A673 (cell line): ENCODE data around the gene FILIP1. TPM values are rescaled to one million over a fixed set of nuclear protein-coding genes. Genes with fewer than 3 reads are reported as not detected.

Experiments
- BruUV-seq: library from RNA; stranded (reverse); fragments of 400-500 nt; replicated peaks from 2 replicates; lab custom pipeline; 2021; lab: Mats Ljungman, UMichigan
- CTCF ChIA-PET: fragments of 300-600 bp; sonication (Branson Sonifier 250); formaldehyde crosslinking; loops from one replicate; lab custom pipeline; 2022; ENCODE audit warnings: antibody characterized with exemption; lab: Charles Lee
- POLR2A ChIA-PET: fragments of 300-600 bp; sonication (Branson Sonifier 250); formaldehyde crosslinking; loops from one replicate; lab custom pipeline; 2022; ENCODE audit warnings: antibody characterized with exemption; ENCODE audit not compliant: low non-redundant PET; lab: Charles Lee
- DNase-seq: peaks from one replicate; pipeline ENCODE4 v3.0.0-alpha.2; 2015; ENCODE audit warnings: low spot score
- H3K27ac ChIP-seq: fragments of 200-600 bp; sonication (generic); 2 replicates; pipeline ENCODE4 v1.5.1; 2016; ENCODE audit warnings: mixed run types, low read depth, mild to moderate bottlenecking, mixed read lengths, antibody characterized with exemption, low read length; ENCODE audit not compliant: poor library complexity, severe bottlenecking
- H3K27me3 ChIP-seq: fragments of 200-600 bp; sonication (generic); replicated peaks from 2 replicates; pipeline ENCODE4 v1.6.1; 2017; ENCODE audit warnings: mixed run types, low read depth, mild to moderate bottlenecking, mixed read lengths, antibody characterized with exemption, low read length; ENCODE audit not compliant: insufficient read depth, poor library complexity
- H3K36me3 ChIP-seq: fragments of 200-600 bp; sonication (generic); 2 replicates; pipeline ENCODE4 v1.6.1; 2016; ENCODE audit warnings: mixed run types, mild to moderate bottlenecking, mixed read lengths, antibody characterized with exemption, low read length; ENCODE audit not compliant: insufficient read depth, poor library complexity, severe bottlenecking
- H3K4me1 ChIP-seq: fragments of 200-600 bp; sonication (generic); 2 replicates; pipeline ENCODE4 v1.6.1; 2017; ENCODE audit warnings: mixed run types, mild to moderate bottlenecking, mixed read lengths, antibody characterized with exemption, low read length; ENCODE audit not compliant: insufficient read depth, poor library complexity, severe bottlenecking
- H3K4me3 ChIP-seq: fragments of 200-600 bp; sonication (generic); 2 replicates; pipeline ENCODE4 v1.5.1; 2016; ENCODE audit warnings: low read depth, mixed run types, mild to moderate bottlenecking, mixed read lengths, low read length; ENCODE audit not compliant: poor library complexity, severe bottlenecking
- H3K9me3 ChIP-seq: fragments of 200-600 bp; sonication (generic); 2 replicates; pipeline ENCODE4 v1.6.1; 2016; ENCODE audit warnings: mixed run types, low read depth, mild to moderate bottlenecking, mixed read lengths, antibody characterized with exemption, low read length; ENCODE audit not compliant: poor library complexity, severe bottlenecking
- EZH2 ChIP-seq: fragments of 200-600 bp; sonication (generic); IDR thresholded peaks from 2 replicates; pipeline ENCODE4 v1.6.1; 2017; ENCODE audit warnings: borderline replicate concordance, low read depth, mild to moderate bottlenecking, mixed read lengths, antibody characterized with exemption, low read length; ENCODE audit not compliant: poor library complexity, severe bottlenecking
- intact Hi-C: fragments of 100-400 bp; cut with micrococcal nuclease; formaldehyde crosslinking; loops from one replicate; pipeline ENCODE4 v1.10.0; 2022; ENCODE audit not compliant: unreplicated experiment
- total RNA-seq: library from RNA; stranded (reverse); gene quantifications from 2 replicates; pipeline ENCODE4 v1.2.3, GENCODE V29; 2021
- TF ChIP-seq, protein P1 (sequence below): fragments of 300-800, 200-600 bp; sonication (generic); conservative IDR thresholded peaks from 2 replicates; pipeline ENCODE4 v1.5.1; 2017; ENCODE audit warnings: low read depth, mild to moderate bottlenecking, antibody characterized with exemption, low read length, moderate library complexity, mixed read lengths

FILIP1 gene
- total RNA-seq, 1 experiment from 2014 or later: 0.32 TPM

DNA sequence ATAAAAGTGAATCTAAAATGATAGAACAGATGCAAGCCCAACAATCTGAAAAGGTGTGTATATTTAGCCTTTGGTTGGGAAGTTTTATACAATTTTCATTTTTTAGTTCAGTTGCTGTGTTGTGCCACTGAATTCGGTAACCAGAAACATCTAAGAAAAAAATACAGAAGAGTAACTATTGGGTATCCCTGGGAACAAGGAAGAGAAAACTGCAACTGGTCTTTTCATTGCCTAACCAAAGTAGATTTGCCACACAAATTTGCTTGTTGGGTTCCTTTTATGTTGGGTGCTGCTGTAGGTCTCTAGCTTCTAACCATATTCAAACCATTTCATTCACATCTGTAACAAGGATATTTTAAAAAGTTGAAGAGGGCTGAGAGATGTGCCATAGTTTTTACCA, 206.2 kb downstream of the FILIP1 start:
- BruUV-seq: no TSS peak
- TF ChIP-seq, protein P1, sequence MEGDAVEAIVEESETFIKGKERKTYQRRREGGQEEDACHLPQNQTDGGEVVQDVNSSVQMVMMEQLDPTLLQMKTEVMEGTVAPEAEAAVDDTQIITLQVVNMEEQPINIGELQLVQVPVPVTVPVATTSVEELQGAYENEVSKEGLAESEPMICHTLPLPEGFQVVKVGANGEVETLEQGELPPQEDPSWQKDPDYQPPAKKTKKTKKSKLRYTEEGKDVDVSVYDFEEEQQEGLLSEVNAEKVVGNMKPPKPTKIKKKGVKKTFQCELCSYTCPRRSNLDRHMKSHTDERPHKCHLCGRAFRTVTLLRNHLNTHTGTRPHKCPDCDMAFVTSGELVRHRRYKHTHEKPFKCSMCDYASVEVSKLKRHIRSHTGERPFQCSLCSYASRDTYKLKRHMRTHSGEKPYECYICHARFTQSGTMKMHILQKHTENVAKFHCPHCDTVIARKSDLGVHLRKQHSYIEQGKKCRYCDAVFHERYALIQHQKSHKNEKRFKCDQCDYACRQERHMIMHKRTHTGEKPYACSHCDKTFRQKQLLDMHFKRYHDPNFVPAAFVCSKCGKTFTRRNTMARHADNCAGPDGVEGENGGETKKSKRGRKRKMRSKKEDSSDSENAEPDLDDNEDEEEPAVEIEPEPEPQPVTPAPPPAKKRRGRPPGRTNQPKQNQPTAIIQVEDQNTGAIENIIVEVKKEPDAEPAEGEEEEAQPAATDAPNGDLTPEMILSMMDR: no peak
- TF ChIP-seq EZH2: no peak
- Histone ChIP-seq H3K27me3 (no peaks in the 10 kb centered on the region), H3K4me3 (no peak overlapping the region), H3K27ac (no peak overlapping the region), H3K4me1 (peaks cover 8% of the 10 kb centered on the region), H3K9me3 (no peaks in the 10 kb centered on the region), H3K36me3 (no peaks in the 10 kb centered on the region)
- no peak for DNase-seq
- intact Hi-C loops: no loop called here
- ChIA-PET CTCF (no interaction called here), POLR2A (no interaction called here)

DNA sequence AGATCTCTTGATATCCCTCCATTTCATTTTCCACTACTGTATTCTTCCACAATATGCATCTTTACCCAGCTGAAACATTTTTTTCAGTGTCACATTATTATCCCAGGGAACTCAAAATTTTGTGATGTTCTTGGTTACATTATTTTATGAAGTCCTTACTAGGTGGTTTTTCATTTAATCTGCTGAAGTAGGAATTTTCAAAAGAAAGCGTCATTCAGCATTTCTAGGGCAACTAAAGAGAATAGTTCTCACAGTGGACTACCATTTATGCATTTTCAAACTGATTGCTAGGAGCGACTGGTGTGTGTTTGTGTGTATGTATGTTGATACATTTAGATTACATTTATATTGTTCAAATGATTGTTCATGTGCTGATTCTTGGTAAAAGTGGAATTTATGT, 206.6 kb downstream of the FILIP1 start:
- Histone ChIP-seq H3K27ac (no peak overlapping the region), H3K36me3 (no peaks in the 10 kb centered on the region), H3K4me1 (peaks cover 13% of the 10 kb centered on the region), H3K4me3 (no peak overlapping the region), H3K9me3 (no peaks in the 10 kb centered on the region), H3K27me3 (no peaks in the 10 kb centered on the region)
- DNase-seq: no peak
- intact Hi-C loops: no loop called here
- CTCF ChIA-PET: no interaction called here
- POLR2A ChIA-PET: no interaction called here
- TF ChIP-seq, protein P1: no peak
- no peak for TF ChIP-seq EZH2
- BruUV-seq: no TSS peak

DNA sequence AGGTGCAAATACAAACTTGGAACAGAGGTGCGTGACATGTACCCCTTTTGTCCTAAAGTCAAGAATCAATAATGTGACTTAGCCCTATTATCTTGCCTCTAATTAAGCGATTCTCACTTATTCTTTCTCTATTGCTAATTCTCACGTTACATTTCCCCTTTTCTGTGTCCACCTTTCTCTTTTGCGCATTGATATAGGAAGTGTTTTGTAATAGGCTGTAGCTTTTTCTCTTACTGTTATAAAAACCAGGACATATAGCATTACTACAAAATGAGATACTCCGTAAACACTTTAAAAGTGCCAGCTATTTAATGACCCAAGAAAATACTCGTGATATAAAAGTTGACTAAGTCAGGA, 208.3 kb downstream of the FILIP1 start:
- H3K27ac ChIP-seq: peak overlapping the region; percentile 85
- ChIA-PET CTCF (no interaction called here), POLR2A (interaction anchor here (0.5 kb wide), 1 partner anchor 10 kb away, joined by 7 read pairs; no protein-coding TSS in a partner anchor)
- peaks cover 25% of the 10 kb centered on the region for H3K4me1 ChIP-seq
- no peaks in the 10 kb centered on the region for H3K9me3 ChIP-seq
- H3K36me3 ChIP-seq: no peaks in the 10 kb centered on the region
- peak overlapping the region; percentile 97 for H3K4me3 ChIP-seq
- intact Hi-C loops: no loop called here
- H3K27me3 ChIP-seq: no peaks in the 10 kb centered on the region
- TSS peak; percentile 72 for BruUV-seq
- TF ChIP-seq, protein P1: no peak
- no peak for TF ChIP-seq EZH2
- peak; percentile 23 for DNase-seq
